Measurements from ENCODE around the gene PODN.

PODN gene

DNA sequence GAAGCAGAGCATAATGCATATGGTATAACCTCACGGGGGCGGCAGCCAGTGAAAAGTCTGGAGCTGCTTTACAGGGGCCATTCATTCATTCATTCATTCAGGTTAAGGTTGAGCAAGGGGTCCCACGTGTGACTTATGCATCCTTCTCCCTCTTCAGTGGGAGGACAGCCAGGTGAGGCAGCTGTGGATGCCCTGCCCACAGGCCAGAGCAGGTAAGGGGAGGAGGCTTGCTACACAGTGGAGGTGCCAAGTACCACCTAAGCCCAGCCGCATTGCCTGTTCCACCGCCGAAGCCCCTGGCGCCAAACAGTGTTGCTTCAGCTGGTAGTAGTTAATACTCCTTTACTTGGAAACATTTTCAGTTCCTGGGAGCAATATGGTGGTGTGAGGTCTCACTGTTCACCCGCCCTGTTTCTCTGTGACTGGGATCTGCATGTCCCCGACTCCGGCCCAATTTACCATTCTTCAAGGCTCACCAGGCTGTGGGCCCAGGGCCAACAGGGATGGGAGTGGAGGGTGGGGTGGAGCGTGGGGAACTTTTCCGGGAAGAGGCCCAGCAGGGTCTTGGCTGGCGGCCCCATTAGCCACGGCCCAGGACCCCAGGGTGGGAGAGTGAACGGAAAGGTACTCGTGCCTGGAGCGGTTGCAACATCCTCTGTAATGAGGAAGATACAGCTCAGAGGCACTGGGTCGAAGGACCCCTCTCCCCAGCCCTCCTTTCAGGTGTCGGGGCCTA is 722 bp upstream of the PODN start:
- Histone ChIP-seq H3K4me3 (ENCODE audit: low read length) (no peak overlapping the region), H3K4me1 (ENCODE audit: low read length) (no peaks in the 10 kb centered on the region), H3K27ac (ENCODE audit: low read length) (no peak overlapping the region), H3K27me3 (ENCODE audit: low read depth, low read length) (no peaks in the 10 kb centered on the region), H4K20me1 (ENCODE audit: insufficient read depth, low read length) (no peaks in the 10 kb centered on the region), H2AFZ (ENCODE audit: low read depth, low read length) (no peak overlapping the region), H3K79me2 (ENCODE audit: low read length) (no peaks in the 10 kb centered on the region), H3K4me2 (ENCODE audit: low read length) (no peak overlapping the region), H3K9me3 (ENCODE audit: insufficient read depth, low read length) (no peaks in the 10 kb centered on the region), H3K9ac (ENCODE audit: low read length) (no peak overlapping the region), H3K36me3 (replicated peaks; ENCODE audit: low read depth, low read length) (no peaks in the 10 kb centered on the region)
- TF ChIP-seq EZH2phosphoT487 (IDR thresholded peaks at IDR 0.05; ENCODE audit: low read depth) = no peak

DNA sequence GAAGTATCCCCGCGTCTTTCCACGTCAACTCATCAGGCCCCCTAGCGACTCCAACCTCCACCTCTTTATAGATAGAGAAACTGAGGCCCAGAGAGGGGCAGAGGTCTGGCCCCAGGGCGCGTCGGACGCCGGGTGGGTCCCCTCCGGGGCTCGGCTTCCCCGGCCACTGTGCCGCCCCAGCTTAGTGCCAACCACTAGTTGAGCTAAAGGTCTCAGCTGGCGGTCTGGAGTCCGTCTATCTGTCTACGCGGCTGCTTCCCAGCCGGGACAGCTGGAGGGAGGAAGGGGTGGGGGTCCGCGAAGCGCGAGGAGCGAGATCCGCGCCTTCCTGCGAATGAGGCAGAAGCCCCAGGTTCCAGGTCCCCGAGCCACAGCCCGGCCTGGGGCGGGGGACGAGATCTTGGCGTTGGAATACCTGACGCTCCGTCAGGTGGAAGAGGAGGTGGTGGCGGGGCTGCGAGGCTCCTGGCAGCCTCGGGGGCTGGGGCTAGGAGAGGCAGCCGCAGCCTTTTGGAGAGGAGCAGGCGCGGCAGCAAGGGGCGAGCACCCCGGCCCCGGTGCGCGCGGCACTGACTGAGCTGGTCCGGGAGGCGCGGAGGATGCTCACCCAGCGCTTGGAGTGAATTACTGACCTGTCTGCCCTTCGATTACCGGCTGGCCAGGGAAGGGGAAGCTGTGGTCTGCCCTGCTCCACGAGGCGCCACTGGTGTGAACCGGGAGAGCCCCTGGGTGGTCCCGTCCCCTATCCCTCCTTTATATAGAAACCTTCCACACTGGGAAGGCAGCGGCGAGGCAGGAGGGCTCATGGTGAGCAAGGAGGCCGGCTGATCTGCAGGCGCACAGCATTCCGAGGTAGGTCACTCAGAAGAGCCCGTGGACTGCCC is 937 bp downstream of the PODN start:
- H3K36me3 ChIP-seq (replicated peaks; ENCODE audit: low read depth, low read length) = no peaks in the 10 kb centered on the region
- H4K20me1 ChIP-seq (ENCODE audit: insufficient read depth, low read length) = no peaks in the 10 kb centered on the region
- H2AFZ ChIP-seq (ENCODE audit: low read depth, low read length) = no peak overlapping the region
- H3K9me3 ChIP-seq (ENCODE audit: insufficient read depth, low read length) = no peaks in the 10 kb centered on the region
- TF ChIP-seq, protein P1, sequence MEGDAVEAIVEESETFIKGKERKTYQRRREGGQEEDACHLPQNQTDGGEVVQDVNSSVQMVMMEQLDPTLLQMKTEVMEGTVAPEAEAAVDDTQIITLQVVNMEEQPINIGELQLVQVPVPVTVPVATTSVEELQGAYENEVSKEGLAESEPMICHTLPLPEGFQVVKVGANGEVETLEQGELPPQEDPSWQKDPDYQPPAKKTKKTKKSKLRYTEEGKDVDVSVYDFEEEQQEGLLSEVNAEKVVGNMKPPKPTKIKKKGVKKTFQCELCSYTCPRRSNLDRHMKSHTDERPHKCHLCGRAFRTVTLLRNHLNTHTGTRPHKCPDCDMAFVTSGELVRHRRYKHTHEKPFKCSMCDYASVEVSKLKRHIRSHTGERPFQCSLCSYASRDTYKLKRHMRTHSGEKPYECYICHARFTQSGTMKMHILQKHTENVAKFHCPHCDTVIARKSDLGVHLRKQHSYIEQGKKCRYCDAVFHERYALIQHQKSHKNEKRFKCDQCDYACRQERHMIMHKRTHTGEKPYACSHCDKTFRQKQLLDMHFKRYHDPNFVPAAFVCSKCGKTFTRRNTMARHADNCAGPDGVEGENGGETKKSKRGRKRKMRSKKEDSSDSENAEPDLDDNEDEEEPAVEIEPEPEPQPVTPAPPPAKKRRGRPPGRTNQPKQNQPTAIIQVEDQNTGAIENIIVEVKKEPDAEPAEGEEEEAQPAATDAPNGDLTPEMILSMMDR (IDR thresholded peaks at IDR 0.05; ENCODE audit: low read depth, low read length) = no peak
- TF ChIP-seq EZH2phosphoT487 (IDR thresholded peaks at IDR 0.05; ENCODE audit: low read depth) = no peak
- H3K4me1 ChIP-seq (ENCODE audit: low read length) = no peaks in the 10 kb centered on the region
- H3K27ac ChIP-seq (ENCODE audit: low read length) = no peak overlapping the region
- no peak overlapping the region for H3K4me3 ChIP-seq (ENCODE audit: low read length)
- H3K27me3 ChIP-seq (ENCODE audit: low read depth, low read length) = no peaks in the 10 kb centered on the region
- no peak overlapping the region for H3K4me2 ChIP-seq (ENCODE audit: low read length)
- H3K79me2 ChIP-seq (ENCODE audit: low read length) = no peaks in the 10 kb centered on the region
- H3K9ac ChIP-seq (ENCODE audit: low read length) = no peak overlapping the region

DNA sequence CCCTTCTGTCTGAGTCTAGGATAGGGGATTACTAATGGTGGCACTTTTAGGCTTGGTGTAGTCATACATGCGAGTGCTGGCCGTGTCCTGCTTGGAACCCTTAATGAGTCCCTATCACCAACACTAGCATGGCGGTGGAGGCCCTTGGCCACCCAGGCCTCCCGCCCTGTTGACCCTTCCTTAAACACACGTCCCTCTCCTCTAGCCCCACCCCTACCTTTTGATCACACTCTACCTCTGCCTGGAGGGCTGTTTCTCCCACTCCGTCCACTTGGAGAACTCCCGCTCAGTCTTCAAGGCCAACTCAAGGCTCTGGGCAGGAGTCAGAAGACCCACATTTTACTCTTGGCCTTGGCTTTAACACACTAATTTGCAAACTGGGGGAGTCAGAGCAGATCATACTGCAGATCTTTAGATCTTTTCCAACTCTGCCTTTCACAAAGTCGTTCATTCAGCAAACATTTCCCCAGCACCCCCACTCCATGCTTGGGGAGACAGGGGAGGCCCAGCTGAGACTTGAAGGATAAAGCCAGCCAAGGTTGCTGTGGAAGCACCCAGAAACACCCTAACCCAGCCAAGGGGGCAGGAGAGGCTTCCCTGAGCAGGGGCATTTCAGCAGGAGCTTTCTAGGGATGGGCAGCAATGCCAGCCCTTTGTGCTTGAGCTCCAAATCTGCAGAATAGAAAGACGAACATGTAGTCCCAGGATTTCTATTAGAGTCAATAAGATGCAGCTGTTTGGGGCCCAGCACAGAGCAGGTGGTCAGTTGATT is 1.9 kb downstream of the PODN start:
- H3K36me3 ChIP-seq (replicated peaks; ENCODE audit: low read depth, low read length) = no peaks in the 10 kb centered on the region
- H3K4me1 ChIP-seq (ENCODE audit: low read length) = no peaks in the 10 kb centered on the region
- no peaks in the 10 kb centered on the region for H3K79me2 ChIP-seq (ENCODE audit: low read length)
- no peaks in the 10 kb centered on the region for H3K27me3 ChIP-seq (ENCODE audit: low read depth, low read length)
- no peak overlapping the region for H3K9ac ChIP-seq (ENCODE audit: low read length)
- H4K20me1 ChIP-seq (ENCODE audit: insufficient read depth, low read length) = no peaks in the 10 kb centered on the region
- H3K4me3 ChIP-seq (ENCODE audit: low read length) = no peak overlapping the region
- H3K27ac ChIP-seq (ENCODE audit: low read length) = no peak overlapping the region
- TF ChIP-seq, protein P1 (IDR thresholded peaks at IDR 0.05; ENCODE audit: low read depth, low read length) = no peak
- no peak for TF ChIP-seq EZH2phosphoT487 (IDR thresholded peaks at IDR 0.05; ENCODE audit: low read depth)
- H3K4me2 ChIP-seq (ENCODE audit: low read length) = no peak overlapping the region
- H2AFZ ChIP-seq (ENCODE audit: low read depth, low read length) = no peak overlapping the region
- no peaks in the 10 kb centered on the region for H3K9me3 ChIP-seq (ENCODE audit: insufficient read depth, low read length)

DNA sequence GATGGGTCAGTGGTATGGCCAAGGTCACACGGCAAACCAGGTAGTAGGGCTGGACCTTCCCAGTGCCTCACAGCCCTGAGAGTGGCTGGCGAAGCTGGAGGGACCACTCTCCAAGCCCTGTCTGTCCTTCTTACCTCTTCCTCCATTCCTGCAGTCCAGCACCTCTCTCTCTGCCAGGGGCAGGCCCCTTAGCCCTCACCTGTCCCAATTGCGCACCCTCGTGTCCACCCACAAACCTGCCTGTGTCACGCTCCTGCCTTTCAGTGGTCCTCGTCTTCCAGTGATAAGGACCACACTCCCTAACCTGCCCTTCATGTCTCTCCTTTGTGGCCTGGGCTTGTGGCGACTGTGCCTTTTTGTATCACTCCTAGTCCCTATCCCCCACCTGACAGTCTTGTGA is 3.4 kb downstream of the PODN start:
- Histone ChIP-seq H3K79me2 (ENCODE audit: low read length) (no peaks in the 10 kb centered on the region), H3K36me3 (replicated peaks; ENCODE audit: low read depth, low read length) (no peaks in the 10 kb centered on the region), H3K9me3 (ENCODE audit: insufficient read depth, low read length) (no peaks in the 10 kb centered on the region), H3K27ac (ENCODE audit: low read length) (no peak overlapping the region), H3K4me2 (ENCODE audit: low read length) (no peak overlapping the region), H4K20me1 (ENCODE audit: insufficient read depth, low read length) (no peaks in the 10 kb centered on the region), H3K27me3 (ENCODE audit: low read depth, low read length) (no peaks in the 10 kb centered on the region), H3K4me3 (ENCODE audit: low read length) (no peak overlapping the region), H3K4me1 (ENCODE audit: low read length) (no peaks in the 10 kb centered on the region), H2AFZ (ENCODE audit: low read depth, low read length) (no peak overlapping the region), H3K9ac (ENCODE audit: low read length) (no peak overlapping the region)
- TF ChIP-seq, protein P1 (IDR thresholded peaks at IDR 0.05; ENCODE audit: low read depth, low read length) = no peak
- TF ChIP-seq EZH2phosphoT487 (IDR thresholded peaks at IDR 0.05; ENCODE audit: low read depth) = no peak
